Measurements from ENCODE around the gene IL17RD. TPM values are rescaled to one million over a fixed set of nuclear protein-coding genes. Genes with fewer than 3 reads are reported as not detected.

The IL17RD gene
- total and polyA plus RNA-seq, 2 donors from 2014 or later: 4.4 to 18.9 TPM

- Histone ChIP-seq H3K4me3 (ENCODE audit: low read length in 3 of 3) (peak overlapping the region in 1 of 3 donors; percentile 20), H3K4me1 (ENCODE audit: control insufficient read depth in 2 of 3, insufficient read depth in 2 of 3, low read depth in 1 of 3, low read length in 3 of 3) (peaks cover 9 to 48% (median 19%) of the 10 kb centered on the region in 3 donors), H3K27ac (ENCODE audit: low read depth in 2 of 2, low read length in 2 of 2) (peak overlapping the region; percentile 43 to 61), H3K9me3 (ENCODE audit: control insufficient read depth in 2 of 3, insufficient read depth in 1 of 3, low read length in 3 of 3) (no peaks in the 10 kb centered on the region), H3K9ac (ENCODE audit: low read length in 3 of 3) (peak overlapping the region in 1 of 3 donors; percentile 34), H3K36me3 (ENCODE audit: control insufficient read depth in 2 of 3, insufficient read depth in 3 of 3, low read length in 3 of 3) (no peaks in the 10 kb centered on the region), H3K27me3 (ENCODE audit: control insufficient read depth, insufficient read depth, low read length) (no peaks in the 10 kb centered on the region)
- FAIRE-seq (no peak), DNase-seq (peak in 4 of 5 donors; percentile 84 to 87 (median 84))
- intact Hi-C loops (cut with DNase I): no loop called here
- no peak for TF ChIP-seq CTCF (IDR thresholded peaks at IDR 0.05; ENCODE audit: borderline replicate concordance, extremely low read depth, insufficient read depth)
Observed at GRCh38 chr3:57152151-57153143, 12.7 kb downstream of the IL17RD start.

GRCh38 chr3:57151749-57152148 lies 13.4 kb downstream of the IL17RD start:
- H3K27ac ChIP-seq (ENCODE audit: low read depth in 2 of 2, low read length in 2 of 2): peak overlapping the region; percentile 26 to 61
- H3K4me3 ChIP-seq (ENCODE audit: low read length in 3 of 3): peak overlapping the region in 1 of 3 donors; percentile 20

GRCh38 chr3:57151021-57151449 lies 14.1 kb downstream of the IL17RD start:
- H3K27me3 ChIP-seq (ENCODE audit: control insufficient read depth, insufficient read depth, low read length): no peaks in the 10 kb centered on the region
- DNase-seq (no peak), FAIRE-seq (no peak)
- intact Hi-C loops (cut with DNase I): no loop called here
- peaks cover 6 to 45% (median 19%) of the 10 kb centered on the region in 3 donors for H3K4me1 ChIP-seq (ENCODE audit: control insufficient read depth in 2 of 3, insufficient read depth in 2 of 3, low read depth in 1 of 3, low read length in 3 of 3)
- no peaks in the 10 kb centered on the region for H3K9me3 ChIP-seq (ENCODE audit: control insufficient read depth in 2 of 3, insufficient read depth in 1 of 3, low read length in 3 of 3)
- H3K9ac ChIP-seq (ENCODE audit: low read length in 3 of 3): no peak overlapping the region
- peak overlapping the region in 1 of 2 donors; percentile 26 for H3K27ac ChIP-seq (ENCODE audit: low read depth in 2 of 2, low read length in 2 of 2)
- H3K4me3 ChIP-seq (ENCODE audit: low read length in 3 of 3): no peak overlapping the region
- no peak for TF ChIP-seq CTCF (IDR thresholded peaks at IDR 0.05; ENCODE audit: borderline replicate concordance, extremely low read depth, insufficient read depth)
- no peaks in the 10 kb centered on the region for H3K36me3 ChIP-seq (ENCODE audit: control insufficient read depth in 2 of 3, insufficient read depth in 3 of 3, low read length in 3 of 3)

More at GRCh38 chr3:57151749-57152148, 13.4 kb downstream of the IL17RD start:
- Histone ChIP-seq H3K4me1 (ENCODE audit: control insufficient read depth in 2 of 3, insufficient read depth in 2 of 3, low read depth in 1 of 3, low read length in 3 of 3) (peaks cover 6 to 45% (median 19%) of the 10 kb centered on the region in 3 donors), H3K27me3 (ENCODE audit: control insufficient read depth, insufficient read depth, low read length) (no peaks in the 10 kb centered on the region), H3K9ac (ENCODE audit: low read length in 3 of 3) (peak overlapping the region in 1 of 3 donors; percentile 34), H3K9me3 (ENCODE audit: control insufficient read depth in 2 of 3, insufficient read depth in 1 of 3, low read length in 3 of 3) (no peaks in the 10 kb centered on the region), H3K36me3 (ENCODE audit: control insufficient read depth in 2 of 3, insufficient read depth in 3 of 3, low read length in 3 of 3) (no peaks in the 10 kb centered on the region)
- TF ChIP-seq CTCF (IDR thresholded peaks at IDR 0.05; ENCODE audit: borderline replicate concordance, extremely low read depth, insufficient read depth): no peak
- FAIRE-seq: no peak
- no peak for DNase-seq
- intact Hi-C loops (cut with DNase I): no loop called here

Data from kidney (tissue), 14 donors.